OCI-LY3 (cell line): ENCODE measurements around the gene TMEM200B.
"Not testable (repeated sequence)": the region's sequence is repeated elsewhere in the genome, so short reads cannot be mapped to it uniquely, and the experiment has no call there.

Experiments used
- H2AFZ ChIP-seq: fragments of 200-600, 300-600 bp; shearing (Covaris generic); 2 replicates; pipeline ENCODE4 v1.6.0; 2014; ENCODE audit warnings: antibody characterized with exemption, low read depth, low read length
- H3K27ac ChIP-seq: fragments of 200-600, 300-600 bp; sonication (generic); 2 replicates; pipeline ENCODE4 v1.5.1; 2014; ENCODE audit warnings: mild to moderate bottlenecking, low read length, moderate library complexity, mixed read lengths
- H3K27me3 ChIP-seq: fragments of 200-600, 300-600 bp; sonication (generic); 2 replicates; pipeline ENCODE4 v1.6.1; 2014; ENCODE audit warnings: low read depth, low read length, mixed read lengths
- H3K36me3 ChIP-seq: fragments of 200-600, 300-600 bp; sonication (generic); replicated peaks from 2 replicates; pipeline ENCODE3; 2014; ENCODE audit warnings: low read depth, low read length, mixed read lengths
- H3K4me1 ChIP-seq: fragments of 300-600, 200-600 bp; sonication (generic); 2 replicates; pipeline ENCODE4 v1.6.1; 2014; ENCODE audit warnings: low read length, mixed read lengths
- H3K4me2 ChIP-seq: fragments of 200-600, 300-600 bp; sonication (generic); 2 replicates; pipeline ENCODE4 v1.6.1; 2014; ENCODE audit warnings: low read length, mixed read lengths
- H3K4me3 ChIP-seq: fragments of 300-600, 200-600 bp; sonication (generic); 2 replicates; pipeline ENCODE4 v1.5.1; 2014; ENCODE audit warnings: antibody characterized with exemption, mild to moderate bottlenecking, low read length, moderate library complexity
- H3K79me2 ChIP-seq: fragments of 300-600, 200-600 bp; shearing (Covaris generic); 2 replicates; pipeline ENCODE4 v1.6.1; 2014; ENCODE audit warnings: mild to moderate bottlenecking, low read length, mixed read lengths
- H3K9ac ChIP-seq: fragments of 300-600, 200-600 bp; shearing (Covaris generic); 2 replicates; pipeline ENCODE4 v1.6.0; 2014; ENCODE audit warnings: mild to moderate bottlenecking, low read length, moderate library complexity
- H3K9me3 ChIP-seq: fragments of 200-600, 300-600 bp; shearing (Covaris generic); 2 replicates; pipeline ENCODE4 v1.6.1; 2014; ENCODE audit warnings: low read length, mixed read lengths; ENCODE audit not compliant: insufficient read depth
- H4K20me1 ChIP-seq: fragments of 200-600, 300-600 bp; sonication (generic); 2 replicates; pipeline ENCODE4 v1.6.1; 2016; ENCODE audit warnings: low read length, mixed read lengths; ENCODE audit not compliant: insufficient read depth
- EZH2phosphoT487 ChIP-seq: fragments of 200-600 bp; shearing (Covaris generic); IDR thresholded peaks from 2 replicates; pipeline ENCODE4 v1.6.1; 2018; ENCODE audit warnings: antibody characterized with exemption, mixed run types, low read depth
- TF ChIP-seq, protein P1 (sequence below): fragments of 200-600, 300-600 bp; sonication (generic); IDR thresholded peaks from 2 replicates; pipeline ENCODE4 v1.5.1; 2014; ENCODE audit warnings: antibody characterized with exemption, low read length, low read depth

TMEM200B gene

DNA sequence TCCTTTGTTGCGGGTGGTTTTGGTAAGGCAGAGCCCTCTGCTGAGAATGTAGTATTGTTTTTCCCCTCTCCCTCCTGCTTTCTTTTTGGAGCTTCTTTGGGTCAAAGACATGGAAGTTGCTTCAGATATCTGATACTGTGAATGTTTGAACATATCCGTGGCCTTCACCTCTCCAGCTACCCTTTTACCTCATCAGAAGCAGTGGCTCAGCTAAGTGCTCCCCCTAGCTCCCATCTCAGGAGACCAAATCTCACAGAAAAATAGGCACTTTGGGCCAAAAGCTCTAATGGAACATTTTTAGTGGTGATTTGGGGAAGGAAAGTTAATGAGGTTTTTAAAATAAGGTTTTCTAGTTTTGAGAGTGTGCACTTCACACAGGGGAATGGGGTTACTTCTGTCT, 6.3 kb downstream of the TMEM200B start:
- no peak for TF ChIP-seq EZH2phosphoT487
- TF ChIP-seq, protein P1, sequence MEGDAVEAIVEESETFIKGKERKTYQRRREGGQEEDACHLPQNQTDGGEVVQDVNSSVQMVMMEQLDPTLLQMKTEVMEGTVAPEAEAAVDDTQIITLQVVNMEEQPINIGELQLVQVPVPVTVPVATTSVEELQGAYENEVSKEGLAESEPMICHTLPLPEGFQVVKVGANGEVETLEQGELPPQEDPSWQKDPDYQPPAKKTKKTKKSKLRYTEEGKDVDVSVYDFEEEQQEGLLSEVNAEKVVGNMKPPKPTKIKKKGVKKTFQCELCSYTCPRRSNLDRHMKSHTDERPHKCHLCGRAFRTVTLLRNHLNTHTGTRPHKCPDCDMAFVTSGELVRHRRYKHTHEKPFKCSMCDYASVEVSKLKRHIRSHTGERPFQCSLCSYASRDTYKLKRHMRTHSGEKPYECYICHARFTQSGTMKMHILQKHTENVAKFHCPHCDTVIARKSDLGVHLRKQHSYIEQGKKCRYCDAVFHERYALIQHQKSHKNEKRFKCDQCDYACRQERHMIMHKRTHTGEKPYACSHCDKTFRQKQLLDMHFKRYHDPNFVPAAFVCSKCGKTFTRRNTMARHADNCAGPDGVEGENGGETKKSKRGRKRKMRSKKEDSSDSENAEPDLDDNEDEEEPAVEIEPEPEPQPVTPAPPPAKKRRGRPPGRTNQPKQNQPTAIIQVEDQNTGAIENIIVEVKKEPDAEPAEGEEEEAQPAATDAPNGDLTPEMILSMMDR: no peak; the same call in 1 of the 2 replicates
- Histone ChIP-seq H3K79me2 (no peaks in the 10 kb centered on the region), H3K27ac (no peak overlapping the region), H3K4me3 (no peak overlapping the region), H3K4me2 (no peak overlapping the region), H3K4me1 (no peaks in the 10 kb centered on the region), H3K36me3 (no peaks in the 10 kb centered on the region), H3K9ac (no peak overlapping the region), H3K27me3 (no peaks in the 10 kb centered on the region), H4K20me1 (no peaks in the 10 kb centered on the region), H2AFZ (no peak overlapping the region), H3K9me3 (no peaks in the 10 kb centered on the region)

DNA sequence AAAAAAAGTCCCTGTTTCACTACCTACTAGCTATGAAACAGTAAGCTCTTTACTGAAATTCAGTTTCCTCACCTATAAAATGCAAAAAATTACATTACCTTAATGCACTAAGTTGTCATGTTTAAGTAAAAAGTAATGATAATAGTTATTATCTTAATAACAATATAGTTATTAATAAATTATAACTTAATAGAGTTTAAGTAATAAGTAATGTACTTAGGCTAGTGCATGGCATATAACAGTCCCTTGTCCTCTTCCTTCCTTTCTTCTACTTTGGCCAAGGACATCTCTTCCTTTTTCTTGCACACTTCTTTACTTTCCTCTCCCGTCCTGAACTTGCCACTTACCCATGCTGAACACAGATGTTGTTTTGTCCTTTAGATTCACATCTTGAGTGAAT, 9.0 kb downstream of the TMEM200B start:
- Histone ChIP-seq H3K4me1 (no peaks in the 10 kb centered on the region), H3K9me3 (no peaks in the 10 kb centered on the region), H3K27ac (no peak overlapping the region), H4K20me1 (no peaks in the 10 kb centered on the region), H3K79me2 (no peaks in the 10 kb centered on the region), H3K4me3 (no peak overlapping the region), H3K4me2 (no peak overlapping the region), H3K36me3 (no peaks in the 10 kb centered on the region), H2AFZ (no peak overlapping the region), H3K27me3 (no peaks in the 10 kb centered on the region), H3K9ac (no peak overlapping the region)
- TF ChIP-seq, protein P1: no peak
- no peak for TF ChIP-seq EZH2phosphoT487

DNA sequence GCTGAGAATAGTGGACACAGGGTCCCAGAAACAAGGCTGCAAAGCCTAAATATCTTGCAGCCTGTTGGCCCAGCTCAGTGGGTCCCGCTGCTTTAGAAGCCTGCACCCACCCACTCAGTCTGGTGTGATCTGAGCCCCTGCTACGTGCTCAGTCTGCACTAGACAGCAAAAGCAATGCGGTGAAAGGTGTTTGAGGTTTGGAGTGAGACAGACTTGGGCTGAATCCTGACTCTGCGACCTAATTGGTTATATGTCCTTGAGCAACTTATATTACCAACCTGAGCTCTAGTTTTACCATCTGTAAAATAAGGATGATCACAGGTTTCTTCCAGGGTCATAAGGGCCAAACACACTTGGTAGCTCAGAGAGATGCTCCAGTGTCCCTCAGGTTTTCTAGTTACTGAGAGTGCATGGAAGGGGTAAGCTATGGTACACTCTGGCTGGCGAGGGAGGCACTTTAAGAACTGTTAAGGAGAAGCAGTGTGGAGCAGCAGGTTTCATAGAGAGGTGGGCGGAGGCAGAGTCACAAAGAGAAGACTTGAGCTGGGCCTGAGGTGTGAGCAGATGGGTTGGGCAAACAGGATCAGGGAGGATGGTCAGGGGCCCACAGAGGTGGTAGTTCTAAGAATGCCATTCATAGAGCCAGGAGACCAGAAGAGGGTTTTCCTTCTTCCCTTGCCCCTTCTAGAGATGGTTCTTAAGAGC, 10.1 kb downstream of the TMEM200B start:
- no peak overlapping the region for H3K4me2 ChIP-seq
- H3K9me3 ChIP-seq: no peaks in the 10 kb centered on the region
- H3K27me3 ChIP-seq: no peaks in the 10 kb centered on the region
- no peaks in the 10 kb centered on the region for H3K79me2 ChIP-seq
- no peaks in the 10 kb centered on the region for H4K20me1 ChIP-seq
- no peaks in the 10 kb centered on the region for H3K36me3 ChIP-seq
- TF ChIP-seq, protein P1: no peak
- no peak for TF ChIP-seq EZH2phosphoT487
- no peak overlapping the region for H2AFZ ChIP-seq
- no peak overlapping the region for H3K27ac ChIP-seq
- no peaks in the 10 kb centered on the region for H3K4me1 ChIP-seq
- no peak overlapping the region for H3K9ac ChIP-seq
- H3K4me3 ChIP-seq: no peak overlapping the region

DNA sequence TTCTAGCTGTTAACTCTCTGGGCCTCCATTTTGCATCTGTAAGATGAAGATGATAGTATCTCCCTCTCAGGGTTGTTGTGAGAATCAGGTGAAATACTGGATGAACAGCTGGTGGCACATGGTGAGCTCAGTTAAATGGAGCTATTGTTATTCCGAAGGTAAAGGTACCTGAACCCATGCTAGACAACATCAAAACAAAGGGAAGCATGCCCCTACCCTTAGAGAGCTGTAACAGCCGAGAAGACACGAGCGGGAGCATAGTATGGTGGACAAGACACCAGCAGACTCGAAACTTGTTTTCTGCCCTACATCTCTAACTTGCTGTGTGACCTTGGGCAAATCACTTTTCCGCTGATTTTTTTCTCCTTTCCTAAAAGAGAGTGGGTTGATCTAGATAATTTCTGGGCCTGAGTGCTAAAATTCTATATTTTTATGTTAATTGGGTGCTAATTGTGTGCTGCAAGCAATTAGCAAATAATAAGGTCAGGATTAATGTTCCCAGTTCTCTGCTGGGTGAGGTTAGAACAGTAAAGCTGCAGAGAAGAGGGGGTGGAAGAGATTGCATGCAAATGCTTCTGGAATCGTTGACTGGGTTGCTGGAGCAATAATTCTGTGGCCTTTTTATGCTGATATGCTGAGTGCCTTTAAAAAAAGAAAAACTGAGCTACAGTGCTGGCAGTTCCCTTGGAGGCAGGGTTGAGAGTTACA, 10.8 kb downstream of the TMEM200B start:
- Histone ChIP-seq H3K79me2 (no peaks in the 10 kb centered on the region), H3K27ac (no peak overlapping the region), H3K9ac (no peak overlapping the region), H4K20me1 (no peaks in the 10 kb centered on the region), H3K4me3 (no peak overlapping the region), H3K27me3 (no peaks in the 10 kb centered on the region), H3K4me2 (no peak overlapping the region), H3K4me1 (no peaks in the 10 kb centered on the region), H3K9me3 (no peaks in the 10 kb centered on the region), H2AFZ (no peak overlapping the region), H3K36me3 (no peaks in the 10 kb centered on the region)
- TF ChIP-seq, protein P1: no peak
- no peak for TF ChIP-seq EZH2phosphoT487

DNA sequence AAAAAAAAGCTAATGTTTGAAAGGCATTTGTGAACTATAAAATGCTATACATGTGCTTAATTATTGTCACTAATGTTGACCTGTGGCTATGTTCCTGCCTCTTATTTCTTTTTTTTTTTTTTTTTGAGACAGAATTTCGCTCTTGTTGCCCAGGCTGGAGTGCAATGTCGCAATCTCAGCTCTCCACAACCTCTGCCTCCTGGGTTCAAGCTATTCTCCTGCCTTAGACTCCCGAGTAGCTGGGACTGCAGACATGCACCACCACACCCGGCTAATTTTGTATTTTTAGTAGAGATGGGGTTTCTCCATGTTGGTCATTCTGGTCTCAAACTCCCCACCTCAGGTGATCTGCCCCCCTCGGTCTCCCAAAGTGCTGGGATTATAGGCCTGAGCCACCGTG, 15.7 kb downstream of the TMEM200B start:
- H3K36me3 ChIP-seq, H3K27ac ChIP-seq, H3K79me2 ChIP-seq, H3K9me3 ChIP-seq, H2AFZ ChIP-seq, H3K4me1 ChIP-seq, H3K4me2 ChIP-seq, H4K20me1 ChIP-seq, H3K4me3 ChIP-seq, H3K9ac ChIP-seq, H3K27me3 ChIP-seq: not testable (repeated sequence)
